Activated effector memory CD4-positive, alpha-beta T cell treated with anti-CD3 and anti-CD28 coated beads, Interleukin-2, amount 50 U/mL, for 16 hours (primary cell): Measurements from ENCODE around the gene ZNF419.

ENCODE experiments used
- DNase-seq: peaks from one replicate; pipeline ENCODE4 v3.0.0-alpha.2; 2020

Gene ZNF419

GRCh38 chr19:57537953-57538547 is 50.5 kb downstream of the ZNF419 start:
- DNase-seq, result no peak
